Common myeloid progenitor, CD34-positive (primary cell): ENCODE results near the gene SSBP3.

ENCODE experiments used
- CTCF ChIA-PET: fragments of 350-600 bp; sonication (Branson Sonifier 250); formaldehyde crosslinking; loops from one replicate; lab custom pipeline; 2021; ENCODE audit warnings: antibody characterized with exemption; lab: Charles Lee
- POLR2A ChIA-PET: fragments of 350-600 bp; sonication (Branson Sonifier 250); formaldehyde crosslinking; loops from one replicate; lab custom pipeline; 2021; ENCODE audit warnings: antibody characterized with exemption; lab: Charles Lee
- DNase-seq, 3 donors: peaks; one replicate each; pipeline versions ENCODE4 v3.0.0 to v3.0.0-alpha.2; 2013
- H3K27ac ChIP-seq, 2 experiments: 1 replicate in 1 of 2; 2 replicates in 1 of 2; pipeline ENCODE4 v1.7.0; 2013; ENCODE audit warnings: inconsistent platforms in 2 of 2, low read length in 2 of 2, mild to moderate bottlenecking in 2 of 2, low read depth in 1 of 2, moderate library complexity in 1 of 2; ENCODE audit not compliant: severe bottlenecking in 2 of 2, insufficient read depth in 1 of 2, poor library complexity in 1 of 2
- H3K27me3 ChIP-seq, 5 experiments: replicated peaks in 2 of 5; 1 replicate in 3 of 5; 2 replicates in 2 of 5; pipeline versions ENCODE4 v1.6.1 to v1.7.0; 2013; ENCODE audit warnings: low read length in 4 of 5, mild to moderate bottlenecking in 2 of 5, moderate library complexity in 2 of 5, inconsistent platforms in 1 of 5; ENCODE audit not compliant: insufficient read depth in 5 of 5, control insufficient read depth in 4 of 5
- H3K36me3 ChIP-seq, 4 experiments: 1 replicate in 2 of 4; 2 replicates in 2 of 4; pipeline versions ENCODE4 v1.6.1 to v1.7.0; 2013; ENCODE audit warnings: low read length in 3 of 4, control low read depth in 1 of 4, mild to moderate bottlenecking in 1 of 4; ENCODE audit not compliant: control insufficient read depth in 4 of 4, insufficient read depth in 4 of 4
- H3K4me1 ChIP-seq, 4 experiments: 1 replicate in 3 of 4; 2 replicates in 1 of 4; pipeline versions ENCODE4 v1.6.1 to v1.7.1; 2013; ENCODE audit warnings: low read length in 3 of 4, mild to moderate bottlenecking in 3 of 4, control low read depth in 1 of 4, inconsistent platforms in 1 of 4, moderate library complexity in 1 of 4; ENCODE audit not compliant: control insufficient read depth in 4 of 4, insufficient read depth in 4 of 4; ENCODE audit errors: control extremely low read depth in 1 of 4
- H3K4me3 ChIP-seq, 7 experiments: 1 replicate in 4 of 7; 2 replicates in 3 of 7; pipeline versions ENCODE4 v1.5.1 to v1.7.0; 2013; ENCODE audit warnings: mild to moderate bottlenecking in 7 of 7, low read length in 6 of 7, moderate library complexity in 6 of 7, inconsistent platforms in 2 of 7, low read depth in 2 of 7, control low read depth in 1 of 7; ENCODE audit not compliant: insufficient read depth in 4 of 7, control insufficient read depth in 1 of 7; ENCODE audit errors: extremely low read depth in 1 of 7
- H3K9me3 ChIP-seq, 5 experiments: 1 replicate in 4 of 5; 2 replicates in 1 of 5; pipeline versions ENCODE4 v1.6.1 to v1.7.1; 2013; ENCODE audit warnings: low read length in 4 of 5, mild to moderate bottlenecking in 2 of 5, inconsistent platforms in 1 of 5, low read depth in 1 of 5, moderate library complexity in 1 of 5; ENCODE audit not compliant: control insufficient read depth in 4 of 5, insufficient read depth in 2 of 5; ENCODE audit errors: control extremely low read depth in 1 of 5
- WGBS: methylation state at CpG from one replicate; pipeline ENCODE4 v1.1.5; 2013; ENCODE audit not compliant: insufficient coverage; 5-methylcytosine and 5-hydroxymethylcytosine counted together

The SSBP3 gene

GRCh38 chr1:54413295-54413694 lies 7.1 kb upstream of the SSBP3 start:
- peak overlapping the region in 1 of 7 experiments; percentile 47 for H3K4me3 ChIP-seq
- H3K27ac ChIP-seq, result no peak overlapping the region
- no peaks in the 10 kb centered on the region for H3K9me3 ChIP-seq
- ChIA-PET CTCF (interaction anchor here (0.8 to 4.0 kb wide), 3 partner anchors 55 to 74 kb away, joined by 3 to 13 read pairs (median 9); no protein-coding TSS in a partner anchor), POLR2A (no interaction called here)
- whole genome bisulfite sequencing, result no CpG with 5 or more reads among the region's 2 CpGs
- DNase-seq, result peak in 2 of 3 donors; percentile 45 to 47
- H3K36me3 ChIP-seq, result no peaks in the 10 kb centered on the region
- peaks cover 3 to 76% (median 56%) of the 10 kb centered on the region in 4 experiments for H3K4me1 ChIP-seq
- H3K27me3 ChIP-seq, result no peaks in the 10 kb centered on the region

GRCh38 chr1:54410359-54410758 lies 4.2 kb upstream of the SSBP3 start:
- peaks cover 8 to 65% (median 44%) of the 10 kb centered on the region in 4 experiments for H3K4me1 ChIP-seq
- POLR2A ChIA-PET, result no interaction called here
- 95% methylated on average over 9 of the region's 9 CpGs for WGBS
- no peak overlapping the region for H3K4me3 ChIP-seq
- H3K27me3 ChIP-seq, result no peaks in the 10 kb centered on the region
- no peaks in the 10 kb centered on the region for H3K9me3 ChIP-seq
- CTCF ChIA-PET, result interaction anchor here (1.2 to 1.3 kb wide), 2 partner anchors 53 to 79 kb away, joined by 3 to 4 read pairs; no protein-coding TSS in a partner anchor
- H3K27ac ChIP-seq, result no peak overlapping the region
- no peaks in the 10 kb centered on the region for H3K36me3 ChIP-seq
- no peak for DNase-seq

GRCh38 chr1:54409156-54410142 lies 3.3 kb upstream of the SSBP3 start:
- ChIA-PET CTCF (interaction anchor here (1.2 to 1.3 kb wide), 2 partner anchors 54 to 80 kb away, joined by 3 to 4 read pairs; no protein-coding TSS in a partner anchor), POLR2A (interaction anchor here (0.6 kb wide), 1 partner anchor 13 kb away, joined by 3 read pairs; no protein-coding TSS in a partner anchor)
- H3K9me3 ChIP-seq, result no peaks in the 10 kb centered on the region
- 74% methylated on average over 8 of the region's 9 CpGs for WGBS
- H3K4me3 ChIP-seq, result peak overlapping the region in 1 of 7 experiments; percentile 10
- H3K27ac ChIP-seq, result peak overlapping the region in 1 of 2 experiments; percentile 89
- H3K4me1 ChIP-seq, result peaks cover 8 to 64% (median 48%) of the 10 kb centered on the region in 4 experiments
- peaks cover 0 to under 1% (median 0%) of the 10 kb centered on the region in 4 experiments for H3K36me3 ChIP-seq
- no peaks in the 10 kb centered on the region for H3K27me3 ChIP-seq
- peak in 2 of 3 donors; percentile 56 to 59 for DNase-seq

- H3K4me3 ChIP-seq, result peak overlapping the region in 6 of 7 experiments; percentile 9 to 93 (median 63)
- H3K4me1 ChIP-seq, result peaks cover 8 to 64% (median 51%) of the 10 kb centered on the region in 4 experiments
- no peaks in the 10 kb centered on the region for H3K27me3 ChIP-seq
- DNase-seq, result peak in 2 of 3 donors; percentile 50 to 55
- peak overlapping the region; percentile 33 to 89 for H3K27ac ChIP-seq
- 83% methylated on average over 1 of the region's 9 CpGs for WGBS
- peaks cover 0 to 5% (median 0%) of the 10 kb centered on the region in 4 experiments for H3K36me3 ChIP-seq
- no peaks in the 10 kb centered on the region for H3K9me3 ChIP-seq
- ChIA-PET CTCF (interaction anchor here (1.2 to 2.3 kb wide), 3 partner anchors 79 to 139 kb away, joined by 3 to 21 read pairs (median 13); no protein-coding TSS in a partner anchor), POLR2A (interaction anchor here (0.5 to 2.3 kb wide), 4 partner anchors 12 to 359 kb away, joined by 3 to 33 read pairs (median 6); no protein-coding TSS in a partner anchor)
These were observed 2.2 kb upstream of the SSBP3 start for GRCh38 chr1:54408147-54409066.

- 0% methylated on average over 4 of the region's 15 CpGs for WGBS
- CTCF ChIA-PET, result interaction anchor here (0.6 to 2.3 kb wide), 8 partner anchors 22 to 138 kb away, joined by 3 to 21 read pairs (median 3); no protein-coding TSS in a partner anchor
- H3K4me1 ChIP-seq, result peaks cover 8 to 65% (median 55%) of the 10 kb centered on the region in 4 experiments
- H3K9me3 ChIP-seq, result no peaks in the 10 kb centered on the region
- no peaks in the 10 kb centered on the region for H3K27me3 ChIP-seq
- peaks cover 0 to 14% (median 6%) of the 10 kb centered on the region in 4 experiments for H3K36me3 ChIP-seq
- POLR2A ChIA-PET, result interaction anchor here (0.5 to 2.3 kb wide), 4 partner anchors 10 to 358 kb away, joined by 3 to 33 read pairs (median 6); no protein-coding TSS in a partner anchor
- peak overlapping the region; percentile 33 to 89 for H3K27ac ChIP-seq
- DNase-seq, result peak; percentile 92 to 95 (median 95)
- H3K4me3 ChIP-seq, result peak overlapping the region; percentile 50 to 93 (median 88)
These were observed 1.4 kb upstream of the SSBP3 start for GRCh38 chr1:54407404-54408146.

- Histone ChIP-seq H3K9me3 (no peaks in the 10 kb centered on the region), H3K4me3 (peak overlapping the region; percentile 50 to 93 (median 88)), H3K27ac (peak overlapping the region in 1 of 2 experiments; percentile 89), H3K36me3 (peaks cover 0 to 19% (median 9%) of the 10 kb centered on the region in 4 experiments), H3K27me3 (no peaks in the 10 kb centered on the region), H3K4me1 (peaks cover 6 to 67% (median 58%) of the 10 kb centered on the region in 4 experiments)
- 0% methylated on average over 8 of the region's 12 CpGs for WGBS
- no peak for DNase-seq
- POLR2A ChIA-PET, result interaction anchor here (1.2 to 2.3 kb wide), 4 partner anchors 10 to 81 kb away, joined by 3 to 33 read pairs (median 6); no protein-coding TSS in a partner anchor
- CTCF ChIA-PET, result interaction anchor here (0.6 to 2.3 kb wide), 8 partner anchors 21 to 137 kb away, joined by 3 to 21 read pairs (median 3); no protein-coding TSS in a partner anchor
These were observed 885 bp upstream of the SSBP3 start for GRCh38 chr1:54407154-54407403.
